Stimulated activated naive B cell treated with anti-CD40 and anti-IgM and Interleukin-4, amounts not matched to agents 10 μg/mL and 1 μg/mL and 100 μg/mL, for 72 hours (primary cell): ENCODE measurements around the gene AJUBA.

ENCODE experiments used
- ATAC-seq, 2 donors: fragments of 150-1000 bp; cut with Tn5 transposase; replicated peaks; 2 replicates each; pipeline ENCODE4 v1.10.0; 2021; ENCODE audit warnings: moderate library complexity in 1 of 2
- DNase-seq: peaks from one replicate; pipeline ENCODE4 v3.0.0; 2021
- H3K27ac Mint-ChIP-seq: one replicate; pipeline ENCODE4 v1.8.0; 2022; ENCODE audit warnings: mild to moderate bottlenecking, mixed read lengths
- H3K27me3 Mint-ChIP-seq, 2 donors: one replicate each; pipeline ENCODE4 v1.8.0; 2022; ENCODE audit warnings: mixed read lengths in 2 of 2
- H3K36me3 Mint-ChIP-seq, 2 donors: one replicate each; pipeline ENCODE4 v1.8.0; 2022; ENCODE audit warnings: mixed read lengths in 2 of 2, mild to moderate bottlenecking in 1 of 2
- H3K4me1 Mint-ChIP-seq, 2 donors: one replicate each; pipeline ENCODE4 v1.8.0; 2022; ENCODE audit warnings: mixed read lengths in 2 of 2, mild to moderate bottlenecking in 1 of 2
- H3K4me3 Mint-ChIP-seq, 2 donors: one replicate each; pipeline ENCODE4 v1.8.0; 2022; ENCODE audit warnings: mild to moderate bottlenecking in 2 of 2, mixed read lengths in 2 of 2, moderate library complexity in 1 of 2
- H3K9me3 Mint-ChIP-seq, 2 donors: one replicate each; pipeline ENCODE4 v1.8.0; 2022; ENCODE audit warnings: mixed read lengths in 2 of 2, mild to moderate bottlenecking in 1 of 2

The AJUBA gene

DNA sequence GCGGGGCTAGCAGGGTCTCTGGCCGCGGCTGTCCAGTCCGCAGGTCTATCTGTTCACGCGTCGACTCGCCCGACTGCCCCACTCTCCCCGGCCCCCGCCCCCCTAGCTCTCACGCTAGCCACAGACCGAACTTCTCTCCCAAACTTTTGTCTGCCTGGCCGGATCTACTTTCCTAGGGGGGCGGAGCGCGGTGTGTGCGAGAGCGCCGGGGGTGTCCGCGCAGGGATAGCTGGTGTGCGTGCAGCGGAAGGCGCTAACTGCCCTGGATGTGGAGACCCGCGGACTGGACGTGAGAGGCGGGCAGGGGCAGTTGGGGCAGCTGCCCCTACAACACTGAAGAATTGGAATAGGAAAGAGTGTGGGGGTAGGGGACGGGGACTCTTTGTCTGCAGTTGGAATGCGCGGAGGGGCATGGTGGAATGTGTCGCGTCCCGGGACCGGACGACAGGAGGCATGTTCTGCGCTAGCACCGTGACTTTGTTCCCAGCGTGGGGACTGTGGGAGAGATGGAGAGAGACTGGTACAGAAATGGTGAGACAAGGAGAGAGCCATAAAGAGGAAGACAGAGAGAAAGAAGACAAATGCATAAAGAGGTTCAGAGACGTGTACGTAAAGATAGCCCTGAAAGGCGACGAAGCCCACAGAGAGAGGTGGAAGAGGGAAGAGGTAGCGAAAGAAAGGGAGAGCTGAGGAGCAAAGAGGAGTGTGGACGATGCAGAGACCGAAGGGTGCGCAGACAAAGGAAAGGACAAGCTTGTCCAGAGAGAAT is at the start of gene AJUBA:
AJUBA (minus strand) TSS at position 75 of the 769 bp plus-strand sequence. CDS start 285 bp downstream, outside the sequence.
- Mint-ChIP-seq H3K36me3 (no peaks in the 10 kb centered on the region), H3K4me3 (peak within 1 kb of the TSS in 1 of 2 donors; percentile 18), H3K27me3 (peaks cover 5 to 9% of the 10 kb centered on the region in 2 donors), H3K4me1 (peaks cover 0 to 3% of the 10 kb centered on the region in 2 donors), H3K9me3 (no peaks in the 10 kb centered on the region), H3K27ac (no peak within 1 kb of the TSS)
- DNase-seq (peak; percentile 63), ATAC-seq (peak; percentile 70 to 77)

DNA sequence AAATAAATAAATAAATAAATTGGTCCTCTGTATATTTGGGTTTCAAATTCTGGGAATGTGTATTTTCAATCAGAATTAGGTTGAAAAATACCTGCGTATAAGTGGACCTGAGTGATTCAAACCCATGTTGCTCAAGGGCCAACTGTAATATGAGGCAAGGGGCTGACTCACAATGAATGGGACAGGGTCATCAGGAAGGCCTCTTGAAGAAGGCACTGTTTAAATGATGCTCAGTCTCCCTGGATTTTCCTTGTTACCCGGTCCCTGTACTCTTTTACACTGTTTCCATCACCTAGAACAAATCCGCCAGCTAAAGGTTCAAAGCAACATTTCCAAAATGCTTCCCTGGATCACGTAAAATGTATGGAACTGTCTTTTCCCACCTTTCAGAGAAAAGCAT is 48.6 kb upstream of the AJUBA start:
- H3K27me3 Mint-ChIP-seq, result no peaks in the 10 kb centered on the region
- ATAC-seq (no peak), DNase-seq (no peak)
- H3K27ac Mint-ChIP-seq, result no peak overlapping the region
- peaks cover 25 to 51% of the 10 kb centered on the region in 2 donors for H3K4me1 Mint-ChIP-seq
- H3K4me3 Mint-ChIP-seq, result no peak overlapping the region
- H3K36me3 Mint-ChIP-seq, result peaks cover 39 to 47% of the 10 kb centered on the region in 2 donors
- H3K9me3 Mint-ChIP-seq, result no peaks in the 10 kb centered on the region

DNA sequence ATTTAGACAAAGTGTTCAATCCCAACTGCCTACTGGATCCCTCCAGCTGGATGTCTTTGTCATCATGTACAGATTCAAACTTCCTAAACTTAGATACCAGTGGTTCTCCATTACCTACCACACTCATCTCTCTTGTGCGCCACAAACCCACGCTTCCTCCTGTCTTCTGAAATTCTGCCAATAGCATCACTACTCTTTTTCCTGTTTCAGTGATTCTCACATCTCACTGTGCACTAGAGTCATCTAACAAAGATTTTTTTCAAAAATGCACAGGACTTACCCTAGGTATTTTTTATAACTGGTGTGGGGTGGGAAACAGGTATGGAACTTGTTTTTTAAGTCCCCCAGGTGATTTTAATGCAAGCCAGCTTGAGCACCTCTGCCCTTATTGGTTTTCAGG is 46.4 kb upstream of the AJUBA start:
- no peaks in the 10 kb centered on the region for H3K9me3 Mint-ChIP-seq
- H3K27me3 Mint-ChIP-seq, result no peaks in the 10 kb centered on the region
- H3K27ac Mint-ChIP-seq, result no peak overlapping the region
- no peak for DNase-seq
- peaks cover 54 to 62% of the 10 kb centered on the region in 2 donors for H3K36me3 Mint-ChIP-seq
- no peak overlapping the region for H3K4me3 Mint-ChIP-seq
- ATAC-seq, result no peak
- peaks cover 34 to 58% of the 10 kb centered on the region in 2 donors for H3K4me1 Mint-ChIP-seq

DNA sequence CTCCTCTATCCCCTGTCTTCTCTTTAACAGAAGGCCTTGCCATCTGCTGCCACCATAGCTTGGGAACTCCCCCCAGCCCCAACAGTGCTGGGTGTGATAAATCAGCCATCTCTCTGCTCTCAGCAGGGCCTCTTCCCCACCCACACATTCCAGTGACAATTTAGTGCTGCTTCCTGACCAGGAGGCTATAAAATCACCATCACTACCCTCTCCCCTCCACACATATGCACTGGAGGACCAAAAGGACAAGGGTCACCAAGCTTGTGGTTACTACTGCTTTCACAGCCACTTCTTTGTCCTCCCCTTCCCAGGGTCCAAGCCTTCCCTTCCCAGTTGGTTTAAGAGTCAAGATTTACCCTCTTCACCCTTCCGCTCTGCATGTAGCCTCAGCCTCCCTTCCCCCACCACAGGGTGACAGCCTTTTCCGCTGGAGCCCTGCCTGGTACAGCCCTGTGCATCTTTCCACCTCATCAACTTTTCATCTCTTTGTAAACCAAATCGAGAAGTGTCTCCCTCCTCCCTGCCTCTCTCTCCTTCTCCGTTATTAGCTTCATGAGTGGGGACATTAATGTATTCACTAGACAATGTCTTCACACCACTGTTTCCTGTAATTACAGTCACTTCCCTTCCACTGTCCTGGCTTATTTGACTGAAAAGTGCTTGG is 42.9 kb upstream of the AJUBA start:
- no peak overlapping the region for H3K4me3 Mint-ChIP-seq
- DNase-seq (no peak), ATAC-seq (peak; percentile 12 to 38)
- no peaks in the 10 kb centered on the region for H3K9me3 Mint-ChIP-seq
- H3K36me3 Mint-ChIP-seq, result peaks cover 41 to 63% of the 10 kb centered on the region in 2 donors
- no peaks in the 10 kb centered on the region for H3K27me3 Mint-ChIP-seq
- peak overlapping the region; percentile 81 for H3K27ac Mint-ChIP-seq
- peaks cover 31 to 46% of the 10 kb centered on the region in 2 donors for H3K4me1 Mint-ChIP-seq

DNA sequence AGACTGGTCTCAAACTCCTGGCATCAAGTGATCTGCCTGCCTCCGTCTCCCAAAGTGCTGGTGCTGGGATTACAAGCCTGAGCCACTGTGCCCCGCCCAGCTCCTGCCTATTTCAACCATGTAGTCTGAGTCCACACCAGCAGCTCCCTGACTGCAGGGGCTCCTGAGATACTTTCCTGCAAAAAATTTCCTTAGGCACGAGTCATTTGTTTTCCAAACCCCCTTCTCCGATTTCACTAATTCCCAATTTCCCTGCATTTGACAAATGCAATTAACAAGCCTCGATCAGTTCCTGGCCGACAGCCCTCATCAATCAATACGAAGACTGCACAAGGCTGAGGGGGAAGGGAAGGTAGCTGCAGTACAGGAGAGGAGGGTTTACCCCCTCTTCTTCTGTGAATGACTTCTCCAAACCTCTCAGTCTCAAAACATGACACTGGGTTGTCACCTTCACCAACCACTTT is 42.3 kb upstream of the AJUBA start:
- ATAC-seq, result peak; percentile 21 to 39
- Mint-ChIP-seq H3K27ac (peak overlapping the region; percentile 33), H3K36me3 (peaks cover 41 to 63% of the 10 kb centered on the region in 2 donors), H3K9me3 (no peaks in the 10 kb centered on the region), H3K27me3 (no peaks in the 10 kb centered on the region), H3K4me1 (peaks cover 31 to 46% of the 10 kb centered on the region in 2 donors), H3K4me3 (no peak overlapping the region)
- no peak for DNase-seq

DNA sequence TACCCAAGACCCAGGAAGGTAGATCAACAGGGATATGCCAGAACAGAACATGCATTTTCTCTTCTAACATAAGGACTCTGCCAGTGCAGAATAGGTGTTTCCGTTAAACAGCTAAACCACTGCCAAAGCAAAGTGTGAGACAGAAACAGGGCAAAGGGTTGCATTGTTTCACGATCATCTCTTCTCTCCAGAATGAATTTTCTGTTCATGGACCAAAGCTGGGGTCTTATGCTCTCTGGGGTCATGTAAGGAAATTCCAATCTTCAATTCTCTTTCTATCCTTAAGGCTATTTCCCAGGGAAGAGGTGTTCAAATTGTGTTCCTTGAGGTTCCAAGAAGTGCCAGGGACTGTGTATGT is 41.4 kb upstream of the AJUBA start:
- Mint-ChIP-seq H3K27ac (no peak overlapping the region), H3K9me3 (no peaks in the 10 kb centered on the region), H3K4me1 (peaks cover 24 to 38% of the 10 kb centered on the region in 2 donors), H3K4me3 (no peak overlapping the region), H3K36me3 (peaks cover 34 to 55% of the 10 kb centered on the region in 2 donors), H3K27me3 (no peaks in the 10 kb centered on the region)
- no peak for DNase-seq
- ATAC-seq, result no peak

DNA sequence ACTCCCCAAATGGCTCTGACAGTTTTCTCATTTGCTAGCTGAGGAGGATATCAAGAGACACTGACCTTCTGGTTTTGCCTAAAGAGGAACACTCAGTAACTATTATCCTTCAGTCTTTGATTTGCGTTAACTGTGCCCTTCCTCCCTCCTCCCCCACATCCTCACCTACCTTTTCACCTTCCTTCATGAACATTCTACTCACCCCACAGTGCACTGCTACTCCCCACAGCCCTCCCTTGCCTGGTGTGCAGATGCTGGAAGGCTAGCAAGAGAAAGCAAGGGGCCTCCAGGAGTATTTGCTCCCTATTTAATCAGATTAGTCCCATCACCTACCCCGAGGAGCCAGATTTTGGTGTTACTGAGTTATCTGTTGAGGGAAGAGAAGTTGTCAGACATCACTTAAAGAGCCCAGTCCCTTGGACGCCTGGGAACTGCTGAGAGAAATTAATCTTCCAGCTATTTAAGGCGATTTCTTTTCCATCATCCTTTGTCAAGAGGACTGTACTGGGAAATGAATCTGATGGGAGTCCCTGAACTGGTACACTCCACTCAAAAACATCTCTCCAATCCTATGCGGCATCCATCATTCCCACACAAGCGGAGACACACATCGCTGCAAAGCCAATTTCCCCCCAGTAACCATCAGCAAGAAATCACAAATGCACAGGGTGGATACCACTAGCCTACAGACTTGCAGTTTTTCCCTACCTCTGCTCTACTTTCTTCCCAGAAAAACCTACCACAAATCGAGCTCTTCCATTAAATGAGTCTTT is 40.9 kb upstream of the AJUBA start:
- Mint-ChIP-seq H3K4me3 (no peak overlapping the region), H3K9me3 (no peaks in the 10 kb centered on the region), H3K27me3 (no peaks in the 10 kb centered on the region), H3K27ac (no peak overlapping the region), H3K36me3 (peaks cover 31 to 52% of the 10 kb centered on the region in 2 donors), H3K4me1 (peaks cover 22 to 34% of the 10 kb centered on the region in 2 donors)
- no peak for ATAC-seq
- DNase-seq, result no peak

DNA sequence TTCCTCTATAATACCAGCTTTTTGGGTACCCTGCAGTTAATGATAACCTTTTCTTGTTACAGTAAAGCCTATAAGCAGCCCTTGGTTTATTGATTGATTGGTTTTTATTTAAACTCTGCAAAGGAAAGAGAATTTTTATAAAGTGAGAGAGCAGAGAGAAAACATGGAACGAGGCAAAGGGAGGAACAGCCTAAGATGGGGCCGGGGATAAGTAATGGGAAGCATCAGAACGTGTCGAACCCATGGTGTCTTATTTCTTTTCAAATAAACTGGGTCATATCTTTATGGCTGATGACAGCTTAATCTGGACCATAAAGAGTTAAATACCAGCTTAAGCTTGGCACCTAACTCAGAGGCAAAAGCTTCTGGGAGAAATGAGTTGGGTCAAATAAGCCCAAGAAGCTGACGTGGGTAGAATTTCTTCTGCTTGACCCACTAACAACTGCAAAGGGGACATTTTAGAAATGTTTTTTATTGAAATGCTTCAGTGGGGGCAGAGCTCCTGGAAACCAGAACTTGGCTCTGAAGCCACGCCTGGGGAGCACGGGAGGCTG is 39.6 kb upstream of the AJUBA start:
- ATAC-seq, result no peak
- H3K9me3 Mint-ChIP-seq, result no peaks in the 10 kb centered on the region
- no peak for DNase-seq
- no peaks in the 10 kb centered on the region for H3K27me3 Mint-ChIP-seq
- no peak overlapping the region for H3K27ac Mint-ChIP-seq
- peaks cover 29 to 45% of the 10 kb centered on the region in 2 donors for H3K36me3 Mint-ChIP-seq
- H3K4me3 Mint-ChIP-seq, result no peak overlapping the region
- peaks cover 19 to 27% of the 10 kb centered on the region in 2 donors for H3K4me1 Mint-ChIP-seq

DNA sequence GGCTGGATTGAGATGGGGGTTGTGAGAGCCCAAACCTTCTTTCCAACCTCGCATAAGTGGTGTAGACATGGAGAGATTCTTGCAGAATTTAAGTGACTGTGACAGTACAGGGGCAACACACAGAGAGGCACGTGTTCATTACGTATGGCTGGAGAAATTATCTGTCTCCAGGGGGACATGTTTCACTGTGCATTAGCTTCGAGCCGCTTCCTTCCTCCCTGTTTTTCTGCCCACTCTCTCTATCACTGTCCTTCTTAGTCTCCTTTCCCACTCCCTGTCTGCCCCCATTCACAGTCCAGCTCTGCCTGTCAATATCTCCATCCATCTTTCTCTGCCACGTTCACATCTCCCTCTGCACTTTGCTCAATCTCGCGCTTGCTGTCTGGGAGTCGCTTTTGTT is 39.1 kb upstream of the AJUBA start:
- Mint-ChIP-seq H3K4me1 (peaks cover 19 to 27% of the 10 kb centered on the region in 2 donors), H3K9me3 (no peaks in the 10 kb centered on the region), H3K27me3 (no peaks in the 10 kb centered on the region), H3K27ac (no peak overlapping the region), H3K4me3 (no peak overlapping the region), H3K36me3 (peaks cover 29 to 45% of the 10 kb centered on the region in 2 donors)
- DNase-seq (no peak), ATAC-seq (no peak)

DNA sequence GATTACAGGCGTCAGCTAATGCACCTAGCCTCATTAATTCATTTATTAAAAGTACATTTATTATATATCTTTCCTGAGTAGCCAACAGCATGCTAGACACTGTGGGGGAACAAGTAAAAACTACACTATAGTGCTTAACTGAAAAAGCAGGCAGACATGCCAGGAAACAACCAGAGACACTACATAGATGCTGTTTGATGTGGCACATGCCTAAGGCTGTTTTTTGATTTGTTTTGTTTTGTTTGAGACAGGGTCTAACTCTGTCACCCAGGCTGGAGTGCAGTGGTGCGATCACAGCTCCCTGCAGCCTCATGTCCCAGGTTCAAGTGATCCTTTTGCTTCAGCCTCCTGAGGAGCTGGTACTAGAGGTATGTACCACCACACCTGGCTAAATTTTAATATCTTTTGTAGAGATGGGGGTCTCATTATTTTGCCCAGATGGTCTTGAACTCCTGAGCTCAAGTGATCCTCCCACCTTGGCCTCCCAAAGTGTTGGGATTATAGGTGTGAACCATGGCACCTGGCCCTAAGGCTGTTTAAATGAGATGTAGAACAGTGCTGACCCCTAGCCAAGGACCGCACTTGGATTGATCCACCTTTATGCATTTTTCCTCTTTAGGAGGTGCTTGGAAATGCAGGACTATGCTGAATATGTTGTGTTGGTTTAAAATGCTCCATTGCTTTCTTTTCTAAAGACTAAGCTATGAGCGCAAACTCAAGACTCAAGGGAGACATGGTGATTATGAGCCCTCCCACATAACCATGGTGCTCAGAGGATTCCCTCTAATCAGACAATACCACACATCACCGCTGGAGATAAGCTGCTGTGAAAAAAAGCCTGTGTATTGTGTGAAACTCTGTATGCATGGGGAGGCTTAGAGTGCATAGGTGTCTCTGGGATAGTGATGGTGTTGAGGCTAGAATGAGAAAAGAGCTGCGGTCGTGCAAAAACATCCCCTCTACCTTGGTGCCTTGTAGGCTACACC is 38.1 kb upstream of the AJUBA start:
- Mint-ChIP-seq H3K27ac (no peak overlapping the region), H3K9me3 (no peaks in the 10 kb centered on the region), H3K36me3 (peaks cover 21 to 36% of the 10 kb centered on the region in 2 donors), H3K27me3 (no peaks in the 10 kb centered on the region), H3K4me1 (peaks cover 13 to 18% of the 10 kb centered on the region in 2 donors), H3K4me3 (no peak overlapping the region)
- DNase-seq, result no peak
- ATAC-seq, result no peak

DNA sequence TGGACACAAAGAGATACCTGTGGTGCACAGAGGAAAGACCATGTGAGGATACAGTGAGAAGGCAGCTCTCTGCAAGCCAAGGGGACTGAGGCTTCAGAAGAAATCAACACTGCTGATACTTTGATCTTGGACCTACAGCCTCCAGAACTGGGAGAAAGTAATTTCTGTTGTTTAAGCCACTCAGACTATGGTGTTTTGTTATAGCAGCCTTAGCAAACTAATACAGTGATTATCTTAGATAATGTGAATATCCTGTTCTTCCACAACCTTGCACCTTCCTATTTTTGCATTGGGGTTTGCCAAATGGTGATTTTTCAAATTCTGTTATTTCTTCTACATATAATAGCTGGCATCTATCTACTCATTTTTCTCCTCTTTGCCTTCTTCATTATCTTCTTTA is 35.8 kb upstream of the AJUBA start:
- DNase-seq, result no peak
- peaks cover 7 to 15% of the 10 kb centered on the region in 2 donors for H3K36me3 Mint-ChIP-seq
- peaks cover 4 to 5% of the 10 kb centered on the region in 2 donors for H3K4me1 Mint-ChIP-seq
- H3K4me3 Mint-ChIP-seq, result no peak overlapping the region
- H3K9me3 Mint-ChIP-seq, result no peaks in the 10 kb centered on the region
- no peak overlapping the region for H3K27ac Mint-ChIP-seq
- no peak for ATAC-seq
- H3K27me3 Mint-ChIP-seq, result no peaks in the 10 kb centered on the region

DNA sequence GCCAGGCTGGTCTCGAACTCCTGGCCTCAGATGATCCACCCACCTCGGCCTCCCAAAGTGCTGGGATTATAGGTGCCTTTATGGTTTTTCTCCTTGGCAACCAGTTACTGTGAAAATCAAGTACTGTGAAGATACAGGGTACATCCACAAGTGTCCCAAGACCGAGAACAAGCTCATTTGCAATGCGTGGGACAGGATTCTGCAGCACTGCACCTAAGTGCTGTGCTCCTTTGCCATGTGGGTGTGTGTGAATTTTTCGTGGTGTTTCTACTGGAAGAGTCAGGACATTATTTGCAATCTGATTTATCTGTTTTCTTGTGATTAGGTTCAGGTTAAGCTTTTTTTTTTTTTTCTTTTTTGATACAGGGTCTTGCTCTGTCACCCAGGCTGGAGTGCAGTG is 34.7 kb upstream of the AJUBA start:
- Mint-ChIP-seq H3K36me3 (peaks cover 7 to 10% of the 10 kb centered on the region in 2 donors), H3K27ac (no peak overlapping the region), H3K4me1 (no peaks in the 10 kb centered on the region), H3K4me3 (no peak overlapping the region), H3K27me3 (no peaks in the 10 kb centered on the region), H3K9me3 (no peaks in the 10 kb centered on the region)
- no peak for ATAC-seq
- DNase-seq, result no peak

DNA sequence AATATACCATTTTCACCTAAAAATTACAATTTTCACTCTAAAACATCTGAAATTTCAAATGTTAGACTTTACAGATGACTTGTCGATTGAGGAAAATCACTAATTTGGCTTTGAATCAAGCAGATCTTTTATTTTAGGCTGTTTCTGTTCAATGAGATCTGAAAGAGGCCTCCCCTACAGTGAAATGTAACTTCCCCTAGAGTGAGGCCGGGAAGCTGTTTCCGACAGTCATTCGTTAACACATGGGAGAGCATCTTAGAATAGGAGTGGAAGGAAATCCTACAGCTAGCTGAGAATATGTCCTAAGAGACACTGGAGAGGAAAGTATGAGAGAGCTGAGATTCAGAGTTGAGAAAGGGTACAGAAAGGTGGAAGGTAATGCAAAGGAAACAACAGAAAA is 33.3 kb upstream of the AJUBA start:
- Mint-ChIP-seq H3K4me3 (no peak overlapping the region), H3K27me3 (no peaks in the 10 kb centered on the region), H3K27ac (no peak overlapping the region), H3K4me1 (peaks cover 3 to 6% of the 10 kb centered on the region in 2 donors), H3K36me3 (peaks cover 0 to under 1% of the 10 kb centered on the region in 2 donors), H3K9me3 (peaks cover 0 to 2% of the 10 kb centered on the region in 2 donors)
- DNase-seq (no peak), ATAC-seq (no peak)
